ENCODE results near the gene SNX9. TPM values are rescaled to one million over a fixed set of nuclear protein-coding genes. Genes with fewer than 3 reads are reported as not detected.

The SNX9 gene
- total and polyA plus RNA-seq, 5 donors from 2014 or later, result 16.4 to 31.6 (median 21.0) TPM

- DNase-seq, result no peak
- no peak for ATAC-seq (ENCODE audit: low read depth in 2 of 2)
- Histone ChIP-seq H3K4me1 (ENCODE audit: control insufficient read depth, insufficient read depth, low read length, poor library complexity, severe bottlenecking) (peaks cover 50% of the 10 kb centered on the region), H3K9me3 (ENCODE audit: control insufficient read depth in 2 of 2, low read length in 2 of 2) (no peaks in the 10 kb centered on the region), H3K4me3 (ENCODE audit: low read depth, low read length) (peak overlapping the region; percentile 2), H3K36me3 (ENCODE audit: control insufficient read depth, insufficient read depth, low read length) (no peaks in the 10 kb centered on the region), H3K27me3 (ENCODE audit: control insufficient read depth, insufficient read depth, low read length) (no peaks in the 10 kb centered on the region), H3K27ac (ENCODE audit: insufficient read depth, low read length, poor library complexity, severe bottlenecking) (peak overlapping the region; percentile 26)
- H3K4me1 Mint-ChIP-seq, result peaks cover 55 to 94% (median 67%) of the 10 kb centered on the region in 4 donors
- peaks cover 0 to 5% (median 0%) of the 10 kb centered on the region in 7 donors for H3K9me3 Mint-ChIP-seq
- peak overlapping the region in 2 of 4 donors; percentile 9 to 42 for H3K4me3 Mint-ChIP-seq
- peak overlapping the region in 2 of 3 donors; percentile 0 to 18 for H3K27ac Mint-ChIP-seq
- peaks cover 12% of the 10 kb centered on the region for H3K36me3 Mint-ChIP-seq
- H3K27me3 Mint-ChIP-seq, result no peaks in the 10 kb centered on the region
These were observed 22.6 kb downstream of the SNX9 start for GRCh38 chr6:157845493-157846259.

- ATAC-seq (ENCODE audit: low read depth in 2 of 2) (no peak), DNase-seq (no peak)
- Histone ChIP-seq H3K27ac (ENCODE audit: insufficient read depth, low read length, poor library complexity, severe bottlenecking) (no peak overlapping the region), H3K4me1 (ENCODE audit: control insufficient read depth, insufficient read depth, low read length, poor library complexity, severe bottlenecking) (peaks cover 41% of the 10 kb centered on the region), H3K27me3 (ENCODE audit: control insufficient read depth, insufficient read depth, low read length) (no peaks in the 10 kb centered on the region), H3K4me3 (ENCODE audit: low read depth, low read length) (no peak overlapping the region), H3K9me3 (ENCODE audit: control insufficient read depth in 2 of 2, low read length in 2 of 2) (peaks cover 5 to 11% of the 10 kb centered on the region in 2 experiments), H3K36me3 (ENCODE audit: control insufficient read depth, insufficient read depth, low read length) (no peaks in the 10 kb centered on the region)
- Mint-ChIP-seq H3K36me3 (peaks cover 16% of the 10 kb centered on the region), H3K9me3 (peaks cover 0 to 6% (median 2%) of the 10 kb centered on the region in 7 donors), H3K27me3 (no peaks in the 10 kb centered on the region), H3K27ac (peak overlapping the region; percentile 16 to 63 (median 46)), H3K4me1 (peaks cover 47 to 76% (median 49%) of the 10 kb centered on the region in 4 donors), H3K4me3 (peak overlapping the region in 3 of 4 donors; percentile 4 to 91 (median 36))
These were observed 24.8 kb downstream of the SNX9 start for GRCh38 chr6:157847846-157848245.

DNA sequence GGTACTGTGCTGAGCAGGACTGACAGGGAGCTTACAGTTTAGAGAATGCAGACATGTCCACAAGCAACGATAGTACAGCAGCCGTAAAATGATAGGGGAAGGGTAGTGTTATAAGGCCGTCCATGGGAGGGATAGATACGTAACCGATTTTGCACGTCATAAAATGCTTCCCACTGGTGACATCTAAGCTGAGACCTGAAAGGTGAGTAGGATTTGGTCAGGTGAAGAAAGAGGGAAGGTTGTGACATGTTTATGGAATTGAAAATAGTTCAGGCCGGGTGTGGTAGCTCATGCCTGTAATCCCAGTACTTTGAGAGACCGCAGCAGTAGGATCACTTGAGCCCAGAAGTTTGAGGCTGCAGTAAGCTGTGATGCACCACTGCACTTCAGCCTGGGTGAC lies 25.6 kb downstream of the SNX9 start:
- peak overlapping the region; percentile 27 to 77 (median 61) for H3K27ac Mint-ChIP-seq
- peaks cover 0 to 13% (median 10%) of the 10 kb centered on the region in 7 donors for H3K9me3 Mint-ChIP-seq

GRCh38 chr6:157849288-157850017 lies 26.4 kb downstream of the SNX9 start:
- Histone ChIP-seq H3K36me3 (ENCODE audit: control insufficient read depth, insufficient read depth, low read length) (no peaks in the 10 kb centered on the region), H3K27me3 (ENCODE audit: control insufficient read depth, insufficient read depth, low read length) (no peaks in the 10 kb centered on the region), H3K4me3 (ENCODE audit: low read depth, low read length) (peak overlapping the region; percentile 63), H3K9me3 (ENCODE audit: control insufficient read depth in 2 of 2, low read length in 2 of 2) (peaks cover 16 to 23% of the 10 kb centered on the region in 2 experiments), H3K27ac (ENCODE audit: insufficient read depth, low read length, poor library complexity, severe bottlenecking) (no peak overlapping the region), H3K4me1 (ENCODE audit: control insufficient read depth, insufficient read depth, low read length, poor library complexity, severe bottlenecking) (peaks cover 36% of the 10 kb centered on the region)
- peaks cover 23% of the 10 kb centered on the region for H3K36me3 Mint-ChIP-seq
- peaks cover 42 to 66% (median 43%) of the 10 kb centered on the region in 4 donors for H3K4me1 Mint-ChIP-seq
- peaks cover 0 to 17% (median 10%) of the 10 kb centered on the region in 7 donors for H3K9me3 Mint-ChIP-seq
- DNase-seq (no peak), ATAC-seq (ENCODE audit: low read depth in 2 of 2) (no peak)
- H3K4me3 Mint-ChIP-seq, result peak overlapping the region; percentile 61 to 91 (median 75)
- peak overlapping the region in 2 of 3 donors; percentile 61 to 81 for H3K27ac Mint-ChIP-seq
- H3K27me3 Mint-ChIP-seq, result no peaks in the 10 kb centered on the region

More for the DNA sequence above, 25.6 kb downstream of the SNX9 start:
- Mint-ChIP-seq H3K4me1 (peaks cover 43 to 70% (median 47%) of the 10 kb centered on the region in 4 donors), H3K4me3 (peak overlapping the region in 3 of 4 donors; percentile 73 to 91 (median 77)), H3K36me3 (peaks cover 23% of the 10 kb centered on the region), H3K27me3 (no peaks in the 10 kb centered on the region)
- Histone ChIP-seq H3K27me3 (ENCODE audit: control insufficient read depth, insufficient read depth, low read length) (no peaks in the 10 kb centered on the region), H3K9me3 (ENCODE audit: control insufficient read depth in 2 of 2, low read length in 2 of 2) (peaks cover 14 to 20% of the 10 kb centered on the region in 2 experiments), H3K4me3 (ENCODE audit: low read depth, low read length) (peak overlapping the region; percentile 63), H3K4me1 (ENCODE audit: control insufficient read depth, insufficient read depth, low read length, poor library complexity, severe bottlenecking) (peaks cover 40% of the 10 kb centered on the region), H3K27ac (ENCODE audit: insufficient read depth, low read length, poor library complexity, severe bottlenecking) (no peak overlapping the region), H3K36me3 (ENCODE audit: control insufficient read depth, insufficient read depth, low read length) (no peaks in the 10 kb centered on the region)
- no peak for ATAC-seq (ENCODE audit: low read depth in 2 of 2)
- no peak for DNase-seq

- H3K27ac ChIP-seq (ENCODE audit: insufficient read depth, low read length, poor library complexity, severe bottlenecking), result no peak overlapping the region
- H3K4me1 ChIP-seq (ENCODE audit: control insufficient read depth, insufficient read depth, low read length, poor library complexity, severe bottlenecking), result peaks cover 36% of the 10 kb centered on the region
- no peaks in the 10 kb centered on the region for H3K36me3 ChIP-seq (ENCODE audit: control insufficient read depth, insufficient read depth, low read length)
- Mint-ChIP-seq H3K9me3 (peaks cover 0 to 17% (median 12%) of the 10 kb centered on the region in 7 donors), H3K27me3 (peaks cover 3% of the 10 kb centered on the region), H3K27ac (peak overlapping the region; percentile 61 to 81 (median 74)), H3K4me1 (peaks cover 47 to 67% (median 48%) of the 10 kb centered on the region in 4 donors), H3K4me3 (peak overlapping the region; percentile 61 to 91 (median 75)), H3K36me3 (peaks cover 23% of the 10 kb centered on the region)
- DNase-seq (no peak), ATAC-seq (ENCODE audit: low read depth in 2 of 2) (no peak)
- no peaks in the 10 kb centered on the region for H3K27me3 ChIP-seq (ENCODE audit: control insufficient read depth, insufficient read depth, low read length)
- peak overlapping the region; percentile 63 for H3K4me3 ChIP-seq (ENCODE audit: low read depth, low read length)
- peaks cover 16 to 23% of the 10 kb centered on the region in 2 experiments for H3K9me3 ChIP-seq (ENCODE audit: control insufficient read depth in 2 of 2, low read length in 2 of 2)
These were observed 27.0 kb downstream of the SNX9 start for GRCh38 chr6:157850030-157850429.

DNA sequence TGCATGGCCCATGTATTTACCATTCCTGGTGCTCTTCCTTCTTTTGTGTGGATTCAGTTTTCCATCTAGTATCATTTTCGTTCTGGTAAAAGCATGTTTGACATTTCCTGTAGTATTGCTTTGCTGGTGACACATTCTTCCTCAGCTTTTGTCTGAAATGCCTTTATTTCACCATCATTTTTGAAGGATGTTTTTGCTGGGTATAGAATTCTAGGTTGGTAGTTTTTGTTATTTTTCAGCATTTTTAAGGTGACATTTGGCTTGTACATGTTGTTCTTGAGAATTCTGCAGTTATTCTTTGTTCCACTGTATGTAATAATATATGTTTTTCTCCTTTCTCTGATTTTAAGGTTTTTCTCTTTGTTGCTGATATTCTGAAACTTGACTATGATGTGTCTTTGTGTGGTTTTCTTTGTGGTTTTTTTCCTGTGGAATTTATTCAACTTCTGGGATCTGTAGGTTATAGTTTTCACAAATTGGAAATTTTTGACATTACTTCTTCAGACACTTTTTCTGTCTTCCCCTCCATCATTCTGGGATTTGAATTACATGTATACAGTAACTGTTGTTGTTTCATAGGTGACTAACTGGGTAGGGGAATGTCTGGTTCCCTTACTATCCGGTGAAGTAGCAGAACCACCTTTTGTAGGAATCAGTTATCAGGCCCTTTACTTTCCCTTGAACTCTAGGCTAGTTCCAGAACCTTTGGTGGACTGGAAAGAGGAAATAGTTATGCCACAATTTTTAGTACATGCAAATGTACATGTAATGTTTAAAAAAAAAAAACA lies 30.2 kb downstream of the SNX9 start:
- H3K27me3 Mint-ChIP-seq, result peaks cover 5% of the 10 kb centered on the region
- H3K4me1 Mint-ChIP-seq, result peaks cover 41 to 62% (median 54%) of the 10 kb centered on the region in 4 donors
- no peak for DNase-seq
- Histone ChIP-seq H3K27ac (ENCODE audit: insufficient read depth, low read length, poor library complexity, severe bottlenecking) (no peak overlapping the region), H3K9me3 (ENCODE audit: control insufficient read depth in 2 of 2, low read length in 2 of 2) (peaks cover 16 to 23% of the 10 kb centered on the region in 2 experiments), H3K4me3 (ENCODE audit: low read depth, low read length) (no peak overlapping the region), H3K36me3 (ENCODE audit: control insufficient read depth, insufficient read depth, low read length) (no peaks in the 10 kb centered on the region), H3K27me3 (ENCODE audit: control insufficient read depth, insufficient read depth, low read length) (no peaks in the 10 kb centered on the region), H3K4me1 (ENCODE audit: control insufficient read depth, insufficient read depth, low read length, poor library complexity, severe bottlenecking) (peaks cover 14% of the 10 kb centered on the region)
- H3K27ac Mint-ChIP-seq, result peak overlapping the region in 1 of 3 donors; percentile 30
- H3K9me3 Mint-ChIP-seq, result peaks cover 0 to 17% (median 13%) of the 10 kb centered on the region in 7 donors
- H3K4me3 Mint-ChIP-seq, result peak overlapping the region in 1 of 4 donors; percentile 58
- ATAC-seq (ENCODE audit: low read depth in 2 of 2), result no peak
- H3K36me3 Mint-ChIP-seq, result peaks cover 18% of the 10 kb centered on the region

DNA sequence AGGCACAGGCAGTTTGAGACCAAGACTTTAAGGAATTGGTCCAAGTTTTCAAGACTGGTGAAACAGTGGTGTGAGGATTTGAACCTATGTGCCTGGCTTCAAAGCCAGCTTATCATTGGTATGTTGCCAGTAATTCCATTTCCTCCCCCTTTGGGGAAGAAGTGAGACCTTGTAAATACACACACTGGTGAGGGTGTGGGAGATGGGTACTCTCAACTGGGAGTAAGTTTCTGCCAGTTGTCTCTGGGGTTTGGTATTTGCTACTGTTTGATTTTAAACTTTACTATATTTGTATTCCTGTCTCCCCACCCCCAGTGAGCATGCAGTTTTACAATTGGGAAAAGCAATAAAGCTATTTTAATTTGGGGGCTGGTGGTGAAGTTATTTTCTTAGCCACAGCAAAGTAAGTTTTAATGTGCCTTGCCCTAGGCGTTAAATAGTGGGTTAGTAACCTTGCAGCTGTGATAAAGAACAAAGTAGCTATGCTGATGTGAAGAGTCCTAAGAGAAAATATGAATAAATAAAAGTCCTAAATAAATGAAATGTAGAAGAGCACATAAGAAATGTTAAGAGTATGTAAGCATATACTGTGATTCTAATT lies 31.0 kb downstream of the SNX9 start:
- H3K36me3 Mint-ChIP-seq, result peaks cover 18% of the 10 kb centered on the region
- H3K9me3 Mint-ChIP-seq, result peaks cover 0 to 17% (median 13%) of the 10 kb centered on the region in 7 donors
- H3K4me3 ChIP-seq (ENCODE audit: low read depth, low read length), result no peak overlapping the region
- no peak overlapping the region for H3K27ac Mint-ChIP-seq
- H3K9me3 ChIP-seq (ENCODE audit: control insufficient read depth in 2 of 2, low read length in 2 of 2), result peaks cover 16 to 23% of the 10 kb centered on the region in 2 experiments
- no peak overlapping the region for H3K4me3 Mint-ChIP-seq
- H3K27me3 Mint-ChIP-seq, result peaks cover 5% of the 10 kb centered on the region
- H3K4me1 Mint-ChIP-seq, result peaks cover 33 to 60% (median 51%) of the 10 kb centered on the region in 4 donors
- no peaks in the 10 kb centered on the region for H3K27me3 ChIP-seq (ENCODE audit: control insufficient read depth, insufficient read depth, low read length)
- ATAC-seq (ENCODE audit: low read depth in 2 of 2) (no peak), DNase-seq (no peak)
- H3K27ac ChIP-seq (ENCODE audit: insufficient read depth, low read length, poor library complexity, severe bottlenecking), result no peak overlapping the region
- peaks cover 10% of the 10 kb centered on the region for H3K4me1 ChIP-seq (ENCODE audit: control insufficient read depth, insufficient read depth, low read length, poor library complexity, severe bottlenecking)
- no peaks in the 10 kb centered on the region for H3K36me3 ChIP-seq (ENCODE audit: control insufficient read depth, insufficient read depth, low read length)

All from CD4-positive, CD25-positive, alpha-beta regulatory T cell (primary cell).